Keratinocyte (primary cell): ENCODE data around the gene DEPDC7. TPM values are rescaled to one million over a fixed set of nuclear protein-coding genes. Genes with fewer than 3 reads are reported as not detected.
A peak's percentile ranks its signal among the peaks of the same experiment; 100 is the strongest.

Source experiments
- DNase-seq: peaks from one replicate; pipeline ENCODE4 v3.0.0-alpha.2; 2011; ENCODE audit warnings: low read depth, missing footprints, low spot score
- FAIRE-seq: peaks from 2 replicates; lab custom pipeline; 2011; peaks lifted over from hg19 to GRCh38; lab: Jason Lieb, UNC
- H2AFZ ChIP-seq: 2 replicates; pipeline ENCODE4 v1.6.0; 2012; ENCODE audit warnings: low read length, control low read depth, inconsistent platforms; ENCODE audit not compliant: control insufficient read depth
- H3K27ac ChIP-seq: 2 replicates; pipeline ENCODE4 v1.5.1; 2011; ENCODE audit warnings: low read length; ENCODE audit not compliant: control insufficient read depth, insufficient read depth
- H3K27me3 ChIP-seq: 3 replicates; pipeline ENCODE4 v1.6.0; 2011; ENCODE audit warnings: low read length; ENCODE audit not compliant: control insufficient read depth, insufficient read depth; ENCODE audit errors: extremely low read depth
- H3K36me3 ChIP-seq, 2 experiments: 2 replicates in 1 of 2; 3 replicates in 1 of 2; pipeline ENCODE4 v1.5.1; 2011; ENCODE audit warnings: low read length in 2 of 2, mild to moderate bottlenecking in 1 of 2; ENCODE audit not compliant: control insufficient read depth in 2 of 2, insufficient read depth in 2 of 2; ENCODE audit errors: extremely low read depth in 1 of 2
- H3K4me1 ChIP-seq: 3 replicates; pipeline ENCODE4 v1.5.1; 2011; ENCODE audit warnings: low read length; ENCODE audit not compliant: control insufficient read depth, insufficient read depth; ENCODE audit errors: extremely low read depth
- H3K4me2 ChIP-seq: 3 replicates; pipeline ENCODE4 v1.6.0; 2011; ENCODE audit warnings: low read depth, low read length; ENCODE audit not compliant: control insufficient read depth, insufficient read depth; ENCODE audit errors: extremely low read depth
- H3K4me3 ChIP-seq, 3 experiments: fragments of 200-600 bp in 1 of 3; sonication (generic) in 1 of 3; 2 replicates in 2 of 3; 3 replicates in 1 of 3; pipeline ENCODE4 v1.5.1; 2011 to 2016; ENCODE audit warnings: low read length in 3 of 3, mild to moderate bottlenecking in 3 of 3, control low read depth in 2 of 3, inconsistent platforms in 1 of 3, low read depth in 1 of 3, mixed read lengths in 1 of 3, mixed run types in 1 of 3, moderate library complexity in 1 of 3; ENCODE audit not compliant: control insufficient read depth in 2 of 3, insufficient read depth in 2 of 3; ENCODE audit errors: extremely low read depth in 1 of 3
- H3K79me2 ChIP-seq: 2 replicates; pipeline ENCODE4 v1.6.0; 2012; ENCODE audit warnings: low read length; ENCODE audit not compliant: control insufficient read depth, insufficient read depth
- H3K9ac ChIP-seq: 3 replicates; pipeline ENCODE4 v1.6.0; 2011; ENCODE audit warnings: low read length; ENCODE audit not compliant: control insufficient read depth, insufficient read depth; ENCODE audit errors: extremely low read depth
- H3K9me1 ChIP-seq: 3 replicates; pipeline ENCODE4 v1.6.0; 2011; ENCODE audit warnings: low read length; ENCODE audit not compliant: control insufficient read depth, insufficient read depth; ENCODE audit errors: extremely low read depth
- H3K9me3 ChIP-seq: 2 replicates; pipeline ENCODE4 v1.5.1; 2012; ENCODE audit warnings: low read depth, low read length; ENCODE audit not compliant: control insufficient read depth
- H4K20me1 ChIP-seq: 3 replicates; pipeline ENCODE4 v1.6.0; 2011; ENCODE audit warnings: low read length; ENCODE audit not compliant: control insufficient read depth, insufficient read depth; ENCODE audit errors: extremely low read depth
- CTCF ChIP-seq, 3 experiments: IDR thresholded peaks in 1 of 3; conservative IDR thresholded peaks in 1 of 3; optimal IDR thresholded peaks in 1 of 3; 2 replicates in 2 of 3; 3 replicates in 1 of 3; pipeline versions ENCODE3 to v1.5.1; 2011; ENCODE audit warnings: low read length in 3 of 3, mild to moderate bottlenecking in 3 of 3, moderate library complexity in 2 of 3, control low read depth in 1 of 3, inconsistent platforms in 1 of 3; ENCODE audit not compliant: insufficient read depth in 2 of 3; ENCODE audit errors: extremely low read depth in 1 of 3
- EZH2 ChIP-seq: IDR thresholded peaks from one replicate; pipeline ENCODE4 v1.6.1; 2012; ENCODE audit warnings: inconsistent platforms, mild to moderate bottlenecking, low read length, moderate library complexity
- dilution Hi-C: fragments of 300-500 bp; cut with MboI; formaldehyde crosslinking; loops from one replicate; pipeline ENCODE4 v1.7.0; 2020; ENCODE audit warnings: low sequenced_read_pairs; ENCODE audit not compliant: extremely low pct_ligation_motif_present
- polyA plus RNA-seq, 5 experiments: library from polyadenylated mRNA; depleted of rRNA in 3 of 5; stranded (reverse) in 3 of 5; stranded (forward) in 1 of 5; unstranded in 1 of 5; fragments of >200 nt; gene quantifications; 1 replicate in 1 of 5; 2 replicates in 3 of 5; 3 replicates in 1 of 5; pipeline versions ENCODE4 v1.2.1 to v1.2.3, GENCODE V29; 2011 to 2012; ENCODE audit warnings: missing spikeins in 2 of 5, low read depth in 1 of 5, low replicate concordance in 1 of 5

The DEPDC7 gene
- polyA plus RNA-seq, 1 donor (not counting 4 experiments of a cell fraction or from before 2014, with no cell fraction given): 29.8 TPM

DNA sequence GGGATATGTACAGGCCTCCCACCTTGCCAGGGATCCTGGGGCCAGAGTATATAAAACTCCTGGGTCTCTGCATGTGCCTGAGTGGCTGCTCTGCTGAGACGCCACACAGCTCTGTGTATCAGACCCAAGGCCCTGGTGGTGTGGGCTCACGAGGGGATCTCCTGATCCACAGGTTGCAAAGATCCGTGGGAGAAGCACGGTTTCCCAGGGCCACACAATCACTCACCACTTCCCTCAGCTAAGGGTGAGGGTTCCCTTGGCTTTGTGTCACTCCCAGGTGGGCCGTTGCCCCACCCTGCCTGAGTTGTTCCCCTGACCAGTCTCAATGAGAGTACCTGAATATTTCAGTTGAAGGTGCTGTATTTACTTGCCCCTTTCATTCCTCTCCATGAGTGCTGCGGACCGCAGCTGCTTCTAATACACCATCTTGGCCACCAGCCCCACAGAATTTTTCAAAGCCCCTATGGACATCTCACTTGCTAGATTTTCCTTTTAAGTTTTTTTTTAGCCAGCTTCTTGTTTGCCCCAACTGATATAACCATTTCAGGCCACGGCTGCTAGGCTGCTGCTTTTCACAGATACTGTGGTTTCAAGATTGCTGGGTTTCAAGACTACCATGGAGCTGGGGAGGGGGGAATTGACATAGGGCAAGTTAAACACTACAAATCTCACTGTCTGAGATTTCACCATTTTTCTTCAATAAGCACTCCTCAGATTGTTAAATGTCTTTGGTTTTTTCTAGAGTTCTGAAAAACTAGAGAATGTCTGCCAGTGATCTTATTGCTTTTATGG is 13.7 kb upstream of the DEPDC7 start:
- TF ChIP-seq CTCF (optimal IDR thresholded peaks at IDR 0.05 in 1 of 3, IDR thresholded peaks at IDR 0.05 in 1 of 3, conservative IDR thresholded peaks at IDR 0.05 in 1 of 3; ENCODE audit: extremely low read depth in 1 of 3, insufficient read depth in 2 of 3, low read length in 3 of 3) (no peak), EZH2 (no peak)
- no peak overlapping the region for H2AFZ ChIP-seq
- H3K27ac ChIP-seq: no peak overlapping the region
- H3K4me3 ChIP-seq: no peak overlapping the region
- FAIRE-seq: no peak
- H3K9ac ChIP-seq: no peak overlapping the region
- peaks cover 17% of the 10 kb centered on the region for H3K4me1 ChIP-seq
- dilution Hi-C loops: no loop called here
- H3K9me1 ChIP-seq: no peaks in the 10 kb centered on the region
- no peak overlapping the region for H3K4me2 ChIP-seq
- no peaks in the 10 kb centered on the region for H3K9me3 ChIP-seq
- no peaks in the 10 kb centered on the region for H3K79me2 ChIP-seq
- H3K27me3 ChIP-seq: no peaks in the 10 kb centered on the region
- H3K36me3 ChIP-seq: no peaks in the 10 kb centered on the region
- DNase-seq: no peak
- no peaks in the 10 kb centered on the region for H4K20me1 ChIP-seq

GRCh38 chr11:33005175-33005574 is 10.5 kb upstream of the DEPDC7 start:
- Histone ChIP-seq H3K27ac (no peak overlapping the region), H4K20me1 (no peaks in the 10 kb centered on the region), H2AFZ (peak overlapping the region; percentile 16), H3K9ac (no peak overlapping the region), H3K9me1 (no peaks in the 10 kb centered on the region), H3K79me2 (no peaks in the 10 kb centered on the region), H3K4me2 (no peak overlapping the region), H3K4me1 (peaks cover 16% of the 10 kb centered on the region), H3K36me3 (no peaks in the 10 kb centered on the region), H3K9me3 (no peaks in the 10 kb centered on the region), H3K4me3 (no peak overlapping the region), H3K27me3 (no peaks in the 10 kb centered on the region)
- DNase-seq: no peak
- dilution Hi-C loops: no loop called here
- no peak for TF ChIP-seq CTCF (optimal IDR thresholded peaks at IDR 0.05 in 1 of 3, IDR thresholded peaks at IDR 0.05 in 1 of 3, conservative IDR thresholded peaks at IDR 0.05 in 1 of 3; ENCODE audit: extremely low read depth in 1 of 3, insufficient read depth in 2 of 3, low read length in 3 of 3)
- no peak for TF ChIP-seq EZH2
- FAIRE-seq: no peak
